Sigmoid colon (tissue), 7 donors: ENCODE measurements around the gene ID3. TPM values are rescaled to one million over a fixed set of nuclear protein-coding genes. Genes with fewer than 3 reads are reported as not detected.

Source experiments
- DNase-seq: peaks from one replicate; pipeline ENCODE4 v3.0.0-alpha.2; 2019
- H3K27ac ChIP-seq, 4 donors: fragments of 200-600 bp; sonication (generic); one replicate each; pipeline ENCODE4 v1.5.1; 2016 to 2019; ENCODE audit warnings: mild to moderate bottlenecking in 1 of 4
- H3K27me3 ChIP-seq, 3 donors: fragments of 200-600 bp; sonication (generic); one replicate each; pipeline ENCODE4 v1.5.1; 2019; ENCODE audit warnings: mild to moderate bottlenecking in 1 of 3
- H3K36me3 ChIP-seq, 4 donors: fragments of 200-600 bp; sonication (generic); one replicate each; pipeline ENCODE4 v1.5.1; 2016 to 2019
- H3K4me1 ChIP-seq, 4 donors: fragments of 200-600 bp; sonication (generic); one replicate each; pipeline ENCODE4 v1.5.1; 2017 to 2019
- H3K4me3 ChIP-seq, 4 donors: fragments of 200-600 bp; sonication (generic); one replicate each; pipeline ENCODE4 v1.5.1; 2017 to 2019; ENCODE audit warnings: mild to moderate bottlenecking in 2 of 4, moderate library complexity in 1 of 4
- H3K9me3 ChIP-seq, 4 donors: fragments of 200-600 bp in 3 of 4; sonication (generic) in 3 of 4; one replicate each; pipeline versions ENCODE4 v1.5.1 to v1.6.1; 2013 to 2019
- CTCF ChIP-seq, 4 experiments: fragments of 450-650 bp in 3 of 4; fragments of 200-600 bp in 1 of 4; IDR thresholded peaks; one replicate each; pipeline ENCODE4 v1.5.1; 2016 to 2019; ENCODE audit warnings: antibody characterized with exemption in 4 of 4, mild to moderate bottlenecking in 3 of 4, moderate library complexity in 2 of 4
- EP300 ChIP-seq, 4 donors: sonication (generic); formaldehyde crosslinking; IDR thresholded peaks; one replicate each; pipeline ENCODE4 v1.6.1; 2017; ENCODE audit warnings: antibody characterized with exemption in 4 of 4
- POLR2A ChIP-seq, 2 donors: fragments of 450-650 bp; IDR thresholded peaks; one replicate each; pipeline ENCODE4 v1.6.1; 2016; ENCODE audit warnings: antibody characterized with exemption in 2 of 2, mild to moderate bottlenecking in 2 of 2, moderate library complexity in 2 of 2
- POLR2AphosphoS5 ChIP-seq, 4 donors: sonication (generic); formaldehyde crosslinking; IDR thresholded peaks; one replicate each; pipeline ENCODE4 v1.6.1; 2017; ENCODE audit warnings: antibody characterized with exemption in 4 of 4
- WGBS, 2 donors: extraction: QIAGEN DNeasy Blood & Tissue Kit; methylation state at CpG; one replicate each; pipeline ENCODE4 v1.1.7; 2013; 5-methylcytosine and 5-hydroxymethylcytosine counted together
- intact Hi-C: fragments of 100-400 bp; cut with DNase I; formaldehyde crosslinking; loops from one replicate; pipeline ENCODE4 v1.15.1; 2023
- polyA plus RNA-seq, 3 donors: library from polyadenylated mRNA; stranded (reverse); fragments of 200-250 nt; gene quantifications; one replicate each; pipeline ENCODE4 v1.2.3, GENCODE V29; 2013
- total RNA-seq, 4 donors: library from RNA; depleted of rRNA; stranded (reverse); fragments of >200 nt; gene quantifications; one replicate each; pipeline ENCODE4 v1.1.0, GENCODE V29; 2016
- donor health status: healthy with polysubstance abuse.
- donor health status: Bipolar disorder and iron deficiency.
- donor health status: healthy.

The ID3 gene
- total and polyA plus RNA-seq, 7 donors: 72.1 to 232 (median 114) TPM

- H3K9me3 ChIP-seq: no peaks in the 10 kb centered on the region
- no peak for DNase-seq
- WGBS, 2 donors: 21 to 59% methylated on average over 6 of the region's 6 CpGs
- H3K4me3 ChIP-seq: no peak overlapping the region
- intact Hi-C loops: no loop called here
- H3K36me3 ChIP-seq: no peaks in the 10 kb centered on the region
- no peak overlapping the region for H3K27ac ChIP-seq
- TF ChIP-seq POLR2AphosphoS5 (IDR thresholded peaks at IDR 0.05) (no peak), EP300 (IDR thresholded peaks at IDR 0.05) (no peak), POLR2A (IDR thresholded peaks at IDR 0.05) (no peak), CTCF (IDR thresholded peaks at IDR 0.05) (no peak)
- peaks cover 0 to 23% (median 19%) of the 10 kb centered on the region in 4 donors for H3K4me1 ChIP-seq
- H3K27me3 ChIP-seq: peaks cover 7 to 40% (median 17%) of the 10 kb centered on the region in 3 donors
These were observed 31.4 kb downstream of the ID3 start for GRCh38 chr1:23527900-23528249.

GRCh38 chr1:23527366-23527765, 31.9 kb downstream of the ID3 start:
- H3K36me3 ChIP-seq: no peaks in the 10 kb centered on the region
- no peak for DNase-seq
- H3K4me1 ChIP-seq: peaks cover 0 to 23% (median 19%) of the 10 kb centered on the region in 4 donors
- TF ChIP-seq EP300 (IDR thresholded peaks at IDR 0.05) (no peak), CTCF (IDR thresholded peaks at IDR 0.05) (no peak)
- no peaks in the 10 kb centered on the region for H3K9me3 ChIP-seq
- WGBS, 2 donors: 68 to 78% methylated on average over 7 of the region's 7 CpGs
- H3K27ac ChIP-seq: no peak overlapping the region
- intact Hi-C loops: no loop called here
- H3K27me3 ChIP-seq: peaks cover 7 to 40% (median 17%) of the 10 kb centered on the region in 3 donors
- H3K4me3 ChIP-seq: no peak overlapping the region

GRCh38 chr1:23526329-23527041, 32.8 kb downstream of the ID3 start:
- no peaks in the 10 kb centered on the region for H3K9me3 ChIP-seq
- no peak for DNase-seq
- 55 to 79% methylated on average over 8 of the region's 8 CpGs for WGBS, 2 donors
- TF ChIP-seq POLR2AphosphoS5 (IDR thresholded peaks at IDR 0.05): no peak
- no peak for TF ChIP-seq CTCF (IDR thresholded peaks at IDR 0.05)
- no peak for TF ChIP-seq POLR2A (IDR thresholded peaks at IDR 0.05)
- no peak for TF ChIP-seq EP300 (IDR thresholded peaks at IDR 0.05)
- H3K4me1 ChIP-seq: peaks cover 0 to 18% (median 14%) of the 10 kb centered on the region in 4 donors
- H3K27me3 ChIP-seq: peaks cover 7 to 40% (median 17%) of the 10 kb centered on the region in 3 donors
- intact Hi-C loops: no loop called here
- H3K4me3 ChIP-seq: no peak overlapping the region
- H3K27ac ChIP-seq: peak overlapping the region in 1 of 4 donors; percentile 17
- no peaks in the 10 kb centered on the region for H3K36me3 ChIP-seq

- no peak for TF ChIP-seq POLR2AphosphoS5 (IDR thresholded peaks at IDR 0.05)
- TF ChIP-seq CTCF (IDR thresholded peaks at IDR 0.05): no peak
- no peak for TF ChIP-seq EP300 (IDR thresholded peaks at IDR 0.05)
- TF ChIP-seq POLR2A (IDR thresholded peaks at IDR 0.05): no peak
- intact Hi-C loops: no loop called here
- H3K4me1 ChIP-seq: peaks cover 0 to 13% (median 9%) of the 10 kb centered on the region in 4 donors
- H3K27me3 ChIP-seq: peaks cover 7 to 40% (median 17%) of the 10 kb centered on the region in 3 donors
- no peak for DNase-seq
- no peaks in the 10 kb centered on the region for H3K9me3 ChIP-seq
- WGBS, 2 donors: 22 to 47% methylated on average over 5 of the region's 5 CpGs
- H3K36me3 ChIP-seq: no peaks in the 10 kb centered on the region
- H3K4me3 ChIP-seq: no peak overlapping the region
- H3K27ac ChIP-seq: peak overlapping the region in 1 of 4 donors; percentile 17
These were observed 33.6 kb downstream of the ID3 start for GRCh38 chr1:23525558-23526250.
